ENCODE data around the gene TMEM38A.
"Not testable (repeated sequence)": the region's sequence is repeated elsewhere in the genome, so short reads cannot be mapped to it uniquely, and the experiment has no call there.

Gene TMEM38A

GRCh38 chr19:16676101-16676798 lies 15.3 kb downstream of the TMEM38A start:
- DNase-seq (ENCODE audit: low read depth in 2 of 2) = no peak

GRCh38 chr19:16677055-16677454 lies 16.1 kb downstream of the TMEM38A start:
- no peak for DNase-seq (ENCODE audit: low read depth in 2 of 2)

GRCh38 chr19:16678498-16678897 lies 17.6 kb downstream of the TMEM38A start:
- no peak for DNase-seq (ENCODE audit: low read depth in 2 of 2)

GRCh38 chr19:16679811-16680210 lies 18.9 kb downstream of the TMEM38A start:
- DNase-seq (ENCODE audit: low read depth in 2 of 2) = no peak

- no peak for DNase-seq (ENCODE audit: low read depth in 2 of 2)
Measured at GRCh38 chr19:16682539-16682938, 21.6 kb downstream of the TMEM38A start.

- no peak for DNase-seq (ENCODE audit: low read depth in 2 of 2)
Measured at GRCh38 chr19:16684216-16684615, 23.3 kb downstream of the TMEM38A start.

GRCh38 chr19:16688084-16688483 lies 27.1 kb downstream of the TMEM38A start:
- no peak for DNase-seq (ENCODE audit: low read depth in 2 of 2)

GRCh38 chr19:16698914-16699313 lies 38.0 kb downstream of the TMEM38A start:
- DNase-seq (ENCODE audit: low read depth in 2 of 2) = no peak

- DNase-seq (ENCODE audit: low read depth in 2 of 2) = no peak
Measured at GRCh38 chr19:16702123-16702522, 41.2 kb downstream of the TMEM38A start.

GRCh38 chr19:16703677-16704076 lies 42.7 kb downstream of the TMEM38A start:
- DNase-seq (ENCODE audit: low read depth in 2 of 2) = no peak

GRCh38 chr19:16710870-16711269 lies 49.9 kb downstream of the TMEM38A start:
- DNase-seq (ENCODE audit: low read depth in 2 of 2) = not testable (repeated sequence)

GRCh38 chr19:16712295-16712694 lies 51.4 kb downstream of the TMEM38A start:
- DNase-seq (ENCODE audit: low read depth in 2 of 2) = not testable (repeated sequence)

GRCh38 chr19:16714702-16715287 lies 53.9 kb downstream of the TMEM38A start:
- peak; percentile 16 to 54 for DNase-seq (ENCODE audit: low read depth in 2 of 2)

- DNase-seq (ENCODE audit: low read depth in 2 of 2) = no peak
Measured at GRCh38 chr19:16715611-16716010, 54.7 kb downstream of the TMEM38A start.

- no peak for DNase-seq (ENCODE audit: low read depth in 2 of 2)
Measured at GRCh38 chr19:16721051-16721450, 60.1 kb downstream of the TMEM38A start.

GRCh38 chr19:16722591-16722990 lies 61.7 kb downstream of the TMEM38A start:
- no peak for DNase-seq (ENCODE audit: low read depth in 2 of 2)

- DNase-seq (ENCODE audit: low read depth in 2 of 2) = no peak
Measured at GRCh38 chr19:16726916-16727315, 66.0 kb downstream of the TMEM38A start.

- not testable (repeated sequence) for DNase-seq (ENCODE audit: low read depth in 2 of 2)
Measured at GRCh38 chr19:16735650-16736266, 74.8 kb downstream of the TMEM38A start.

GRCh38 chr19:16736709-16737108 lies 75.8 kb downstream of the TMEM38A start:
- DNase-seq (ENCODE audit: low read depth in 2 of 2) = no peak

- no peak for DNase-seq (ENCODE audit: low read depth in 2 of 2)
Measured at GRCh38 chr19:16737911-16738310, 77.0 kb downstream of the TMEM38A start.

- DNase-seq (ENCODE audit: low read depth in 2 of 2) = no peak
Measured at GRCh38 chr19:16739546-16739945, 78.6 kb downstream of the TMEM38A start.
